Measurements from ENCODE around the gene ABCC6. TPM values are rescaled to one million over a fixed set of nuclear protein-coding genes. Genes with fewer than 3 reads are reported as not detected.

The ABCC6 gene
- total and polyA plus RNA-seq, 2 donors (not counting 1 experiment from before 2014, with no cell fraction given): 0.27 TPM; not detected in 1

DNA sequence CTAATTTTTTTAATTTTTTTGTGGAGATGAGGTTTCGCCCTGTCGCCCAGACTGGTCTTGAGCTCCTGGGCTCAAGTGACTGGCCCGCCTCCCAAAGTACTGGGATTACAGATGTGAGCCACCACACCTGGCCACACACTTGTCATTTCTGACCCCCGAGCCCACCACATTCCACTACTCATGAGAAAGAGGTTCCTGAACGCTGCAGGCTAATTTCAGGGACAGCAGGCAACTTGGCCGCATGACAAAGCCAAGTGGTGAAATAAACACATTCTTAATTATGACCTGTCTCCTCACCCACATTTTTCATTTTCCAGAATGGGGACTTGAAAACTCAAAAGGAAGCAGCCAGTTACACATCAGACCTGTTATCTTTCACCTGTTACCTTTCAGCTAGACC is 114.5 kb downstream of the ABCC6 start:
- Mint-ChIP-seq H3K4me3 (no peak overlapping the region), H3K4me1 (peaks cover 11% of the 10 kb centered on the region), H3K9me3 (ENCODE audit: insufficient read depth) (no peaks in the 10 kb centered on the region), H3K27me3 (no peaks in the 10 kb centered on the region), H3K27ac (no peak overlapping the region)
- Histone ChIP-seq H3K9me3 (ENCODE audit: control extremely low read depth in 1 of 3, control insufficient read depth in 2 of 3, insufficient read depth in 1 of 3, low read length in 2 of 3) (no peaks in the 10 kb centered on the region), H3K79me2 (ENCODE audit: control insufficient read depth, insufficient read depth, low read length) (no peaks in the 10 kb centered on the region), H3K27me3 (replicated peaks in 1 of 4; ENCODE audit: control extremely low read depth in 1 of 4, control insufficient read depth in 3 of 4, insufficient read depth in 4 of 4, low read length in 3 of 4) (no peaks in the 10 kb centered on the region), H3K4me1 (ENCODE audit: control insufficient read depth in 2 of 2, insufficient read depth in 2 of 2, low read length in 2 of 2) (peaks cover 0 to 9% of the 10 kb centered on the region in 2 donors), H3K4me3 (ENCODE audit: control extremely low read depth in 1 of 5, extremely low read depth in 1 of 5, insufficient read depth in 1 of 5, low read depth in 2 of 5, low read length in 4 of 5) (no peak overlapping the region), H3K9ac (ENCODE audit: low read length) (no peak overlapping the region), H3K4me2 (replicated peaks; ENCODE audit: low read depth, low read length, poor library complexity, severe bottlenecking) (no peak overlapping the region), H3K36me3 (replicated peaks in 1 of 2; ENCODE audit: control extremely low read depth in 1 of 2, control insufficient read depth in 1 of 2, extremely low read depth in 1 of 2, insufficient read depth in 2 of 2, low read length in 1 of 2) (peaks cover 15 to 51% of the 10 kb centered on the region in 2 experiments), H3K27ac (ENCODE audit: low read length in 2 of 2) (no peak overlapping the region), H4K20me1 (ENCODE audit: control insufficient read depth, insufficient read depth, low read length, poor library complexity, severe bottlenecking) (no peaks in the 10 kb centered on the region), H2AFZ (ENCODE audit: insufficient read depth, low read depth, low read length, poor library complexity, severe bottlenecking) (no peak overlapping the region)
- ChIA-PET CTCF (interaction anchor here (0.7 kb wide), 1 partner anchor 9 kb away, joined by 4 read pairs; no protein-coding TSS in a partner anchor), POLR2A (interaction anchor here (0.7 kb wide), 1 partner anchor 67 kb away, joined by 3 read pairs; no protein-coding TSS in a partner anchor)
- ATAC-seq (ENCODE audit: low read depth): no peak
- intact Hi-C loops (cut with micrococcal nuclease): no loop called here
- DNase-seq: no peak
- WGBS (ENCODE audit: insufficient coverage): 81% methylated on average over 4 of the region's 6 CpGs
- no peak for TF ChIP-seq EZH2 (IDR thresholded peaks at IDR 0.05; ENCODE audit: borderline replicate concordance, insufficient read depth, low read depth, low read length, poor library complexity, severe bottlenecking)
- TF ChIP-seq, protein P1, sequence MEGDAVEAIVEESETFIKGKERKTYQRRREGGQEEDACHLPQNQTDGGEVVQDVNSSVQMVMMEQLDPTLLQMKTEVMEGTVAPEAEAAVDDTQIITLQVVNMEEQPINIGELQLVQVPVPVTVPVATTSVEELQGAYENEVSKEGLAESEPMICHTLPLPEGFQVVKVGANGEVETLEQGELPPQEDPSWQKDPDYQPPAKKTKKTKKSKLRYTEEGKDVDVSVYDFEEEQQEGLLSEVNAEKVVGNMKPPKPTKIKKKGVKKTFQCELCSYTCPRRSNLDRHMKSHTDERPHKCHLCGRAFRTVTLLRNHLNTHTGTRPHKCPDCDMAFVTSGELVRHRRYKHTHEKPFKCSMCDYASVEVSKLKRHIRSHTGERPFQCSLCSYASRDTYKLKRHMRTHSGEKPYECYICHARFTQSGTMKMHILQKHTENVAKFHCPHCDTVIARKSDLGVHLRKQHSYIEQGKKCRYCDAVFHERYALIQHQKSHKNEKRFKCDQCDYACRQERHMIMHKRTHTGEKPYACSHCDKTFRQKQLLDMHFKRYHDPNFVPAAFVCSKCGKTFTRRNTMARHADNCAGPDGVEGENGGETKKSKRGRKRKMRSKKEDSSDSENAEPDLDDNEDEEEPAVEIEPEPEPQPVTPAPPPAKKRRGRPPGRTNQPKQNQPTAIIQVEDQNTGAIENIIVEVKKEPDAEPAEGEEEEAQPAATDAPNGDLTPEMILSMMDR (IDR thresholded peaks at IDR 0.05): no peak

DNA sequence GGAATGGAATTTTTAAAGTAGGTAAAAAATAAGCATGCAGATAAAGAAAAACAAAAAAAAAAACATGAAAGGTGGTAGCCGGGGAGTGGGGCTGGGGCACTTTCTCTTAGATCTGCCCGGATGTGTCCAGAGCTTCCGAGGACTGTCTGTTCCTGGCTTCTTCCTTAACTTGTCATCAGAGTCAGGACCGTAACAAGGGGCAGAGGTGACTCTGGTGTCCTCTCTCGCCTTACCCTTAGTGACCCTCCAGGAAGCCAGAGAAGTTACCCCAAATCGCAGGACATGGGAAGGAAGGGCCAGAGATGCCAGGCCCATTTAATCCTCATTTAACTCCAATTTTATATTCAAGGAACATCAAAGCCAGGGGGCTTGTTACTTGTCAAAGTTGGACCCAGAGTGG is 115.5 kb downstream of the ABCC6 start:
- no peak overlapping the region for H3K27ac Mint-ChIP-seq
- no peak overlapping the region for H3K27ac ChIP-seq (ENCODE audit: low read length in 2 of 2)

More for the DNA sequence above, 115.5 kb downstream of the ABCC6 start:
- TF ChIP-seq, protein P1 (IDR thresholded peaks at IDR 0.05): no peak
- no peak for TF ChIP-seq EZH2 (IDR thresholded peaks at IDR 0.05; ENCODE audit: borderline replicate concordance, insufficient read depth, low read depth, low read length, poor library complexity, severe bottlenecking)
- intact Hi-C loops (cut with micrococcal nuclease): no loop called here
- ChIA-PET CTCF (interaction anchor here (0.7 kb wide), 1 partner anchor 10 kb away, joined by 4 read pairs; no protein-coding TSS in a partner anchor), POLR2A (interaction anchor here (0.7 kb wide), 2 partner anchors 157 to 406 kb away, joined by 3 to 4 read pairs; no protein-coding TSS in a partner anchor)
- DNase-seq: no peak
- Mint-ChIP-seq H3K9me3 (ENCODE audit: insufficient read depth) (no peaks in the 10 kb centered on the region), H3K4me1 (peaks cover 14% of the 10 kb centered on the region), H3K4me3 (no peak overlapping the region), H3K27me3 (no peaks in the 10 kb centered on the region)
- peaks cover 0 to 9% of the 10 kb centered on the region in 2 donors for H3K4me1 ChIP-seq (ENCODE audit: control insufficient read depth in 2 of 2, insufficient read depth in 2 of 2, low read length in 2 of 2)
- no peaks in the 10 kb centered on the region for H3K9me3 ChIP-seq (ENCODE audit: control extremely low read depth in 1 of 3, control insufficient read depth in 2 of 3, insufficient read depth in 1 of 3, low read length in 2 of 3)
- no peak overlapping the region for H3K4me3 ChIP-seq (ENCODE audit: control extremely low read depth in 1 of 5, extremely low read depth in 1 of 5, insufficient read depth in 1 of 5, low read depth in 2 of 5, low read length in 4 of 5)
- WGBS (ENCODE audit: insufficient coverage): 98% methylated on average over 6 of the region's 6 CpGs
- peaks cover 15 to 46% of the 10 kb centered on the region in 2 experiments for H3K36me3 ChIP-seq (replicated peaks in 1 of 2; ENCODE audit: control extremely low read depth in 1 of 2, control insufficient read depth in 1 of 2, extremely low read depth in 1 of 2, insufficient read depth in 2 of 2, low read length in 1 of 2)
- H3K27me3 ChIP-seq (replicated peaks in 1 of 4; ENCODE audit: control extremely low read depth in 1 of 4, control insufficient read depth in 3 of 4, insufficient read depth in 4 of 4, low read length in 3 of 4): no peaks in the 10 kb centered on the region
- no peaks in the 10 kb centered on the region for H4K20me1 ChIP-seq (ENCODE audit: control insufficient read depth, insufficient read depth, low read length, poor library complexity, severe bottlenecking)
- ATAC-seq (ENCODE audit: low read depth): no peak
- no peak overlapping the region for H2AFZ ChIP-seq (ENCODE audit: insufficient read depth, low read depth, low read length, poor library complexity, severe bottlenecking)
- no peaks in the 10 kb centered on the region for H3K79me2 ChIP-seq (ENCODE audit: control insufficient read depth, insufficient read depth, low read length)
- H3K9ac ChIP-seq (ENCODE audit: low read length): no peak overlapping the region
- no peak overlapping the region for H3K4me2 ChIP-seq (replicated peaks; ENCODE audit: low read depth, low read length, poor library complexity, severe bottlenecking)
